ENCODE measurements around the gene NCKAP5. TPM values are rescaled to one million over a fixed set of nuclear protein-coding genes. Genes with fewer than 3 reads are reported as not detected.

The NCKAP5 gene
- total RNA-seq, 1 donor from 2014 or later = not detected

GRCh38 chr2:133092571-133092970 is 475.7 kb downstream of the NCKAP5 start:
- intact Hi-C loops (cut with micrococcal nuclease) = no loop called here
- DNase-seq = peak; percentile 12
- Mint-ChIP-seq H3K9me3 (peaks cover 4% of the 10 kb centered on the region), H3K27me3 (no peaks in the 10 kb centered on the region), H3K36me3 (ENCODE audit: low read depth) (no peaks in the 10 kb centered on the region), H3K27ac (no peak overlapping the region), H3K4me1 (no peaks in the 10 kb centered on the region), H3K4me3 (no peak overlapping the region)

- no peak overlapping the region for H3K27ac Mint-ChIP-seq
- intact Hi-C loops (cut with micrococcal nuclease) = no loop called here
- no peak for DNase-seq
- no peaks in the 10 kb centered on the region for H3K27me3 Mint-ChIP-seq
- no peaks in the 10 kb centered on the region for H3K4me1 Mint-ChIP-seq
- H3K9me3 Mint-ChIP-seq = peaks cover 4% of the 10 kb centered on the region
- H3K4me3 Mint-ChIP-seq = no peak overlapping the region
- H3K36me3 Mint-ChIP-seq (ENCODE audit: low read depth) = no peaks in the 10 kb centered on the region
Observed at GRCh38 chr2:133090358-133090757, 477.9 kb downstream of the NCKAP5 start.

GRCh38 chr2:133086176-133086575 is 482.1 kb downstream of the NCKAP5 start:
- Mint-ChIP-seq H3K4me3 (no peak overlapping the region), H3K27ac (no peak overlapping the region), H3K36me3 (ENCODE audit: low read depth) (no peaks in the 10 kb centered on the region), H3K9me3 (peaks cover 4% of the 10 kb centered on the region), H3K27me3 (no peaks in the 10 kb centered on the region), H3K4me1 (no peaks in the 10 kb centered on the region)
- DNase-seq = no peak
- intact Hi-C loops (cut with micrococcal nuclease) = no loop called here

- Mint-ChIP-seq H3K27ac (no peak overlapping the region), H3K9me3 (no peaks in the 10 kb centered on the region), H3K4me3 (no peak overlapping the region), H3K4me1 (no peaks in the 10 kb centered on the region), H3K27me3 (no peaks in the 10 kb centered on the region), H3K36me3 (ENCODE audit: low read depth) (no peaks in the 10 kb centered on the region)
- no peak for DNase-seq
- intact Hi-C loops (cut with micrococcal nuclease) = no loop called here
Observed at GRCh38 chr2:133085646-133086045, 482.6 kb downstream of the NCKAP5 start.

GRCh38 chr2:133082034-133082433 is 486.2 kb downstream of the NCKAP5 start:
- no peak for DNase-seq
- Mint-ChIP-seq H3K4me1 (no peaks in the 10 kb centered on the region), H3K36me3 (ENCODE audit: low read depth) (no peaks in the 10 kb centered on the region), H3K27ac (no peak overlapping the region), H3K27me3 (no peaks in the 10 kb centered on the region), H3K4me3 (no peak overlapping the region), H3K9me3 (no peaks in the 10 kb centered on the region)
- intact Hi-C loops (cut with micrococcal nuclease) = no loop called here

- H3K36me3 Mint-ChIP-seq (ENCODE audit: low read depth) = no peaks in the 10 kb centered on the region
Observed at GRCh38 chr2:133080822-133081221, 487.4 kb downstream of the NCKAP5 start.

GRCh38 chr2:133078667-133079411 is 489.4 kb downstream of the NCKAP5 start:
- intact Hi-C loops (cut with micrococcal nuclease) = no loop called here
- DNase-seq = no peak
- H3K4me1 Mint-ChIP-seq = no peaks in the 10 kb centered on the region
- H3K4me3 Mint-ChIP-seq = no peak overlapping the region
- H3K27ac Mint-ChIP-seq = no peak overlapping the region
- no peaks in the 10 kb centered on the region for H3K36me3 Mint-ChIP-seq (ENCODE audit: low read depth)
- no peaks in the 10 kb centered on the region for H3K27me3 Mint-ChIP-seq
- no peaks in the 10 kb centered on the region for H3K9me3 Mint-ChIP-seq

More at GRCh38 chr2:133080822-133081221, 487.4 kb downstream of the NCKAP5 start:
- Mint-ChIP-seq H3K27ac (no peak overlapping the region), H3K9me3 (no peaks in the 10 kb centered on the region), H3K4me1 (no peaks in the 10 kb centered on the region), H3K27me3 (no peaks in the 10 kb centered on the region), H3K4me3 (no peak overlapping the region)
- no peak for DNase-seq
- intact Hi-C loops (cut with micrococcal nuclease) = no loop called here

GRCh38 chr2:133077269-133077822 is 490.9 kb downstream of the NCKAP5 start:
- no peak overlapping the region for H3K27ac Mint-ChIP-seq
- H3K4me1 Mint-ChIP-seq = no peaks in the 10 kb centered on the region
- H3K9me3 Mint-ChIP-seq = no peaks in the 10 kb centered on the region
- no peaks in the 10 kb centered on the region for H3K36me3 Mint-ChIP-seq (ENCODE audit: low read depth)
- no peak for DNase-seq
- intact Hi-C loops (cut with micrococcal nuclease) = no loop called here
- no peak overlapping the region for H3K4me3 Mint-ChIP-seq
- H3K27me3 Mint-ChIP-seq = no peaks in the 10 kb centered on the region

- H3K27me3 Mint-ChIP-seq = no peaks in the 10 kb centered on the region
- no peaks in the 10 kb centered on the region for H3K4me1 Mint-ChIP-seq
- intact Hi-C loops (cut with micrococcal nuclease) = no loop called here
- no peak overlapping the region for H3K27ac Mint-ChIP-seq
- no peak overlapping the region for H3K4me3 Mint-ChIP-seq
- no peak for DNase-seq
- no peaks in the 10 kb centered on the region for H3K9me3 Mint-ChIP-seq
- no peaks in the 10 kb centered on the region for H3K36me3 Mint-ChIP-seq (ENCODE audit: low read depth)
Observed at GRCh38 chr2:133072837-133073694, 495.2 kb downstream of the NCKAP5 start.

GRCh38 chr2:133063775-133064174 is 504.5 kb downstream of the NCKAP5 start:
- DNase-seq = peak; percentile 57

GRCh38 chr2:133062931-133063665 is 505.2 kb downstream of the NCKAP5 start:
- no peaks in the 10 kb centered on the region for H3K4me1 Mint-ChIP-seq
- no peaks in the 10 kb centered on the region for H3K27me3 Mint-ChIP-seq
- intact Hi-C loops (cut with micrococcal nuclease) = no loop called here
- no peak for DNase-seq
- H3K36me3 Mint-ChIP-seq (ENCODE audit: low read depth) = no peaks in the 10 kb centered on the region
- no peak overlapping the region for H3K27ac Mint-ChIP-seq
- H3K4me3 Mint-ChIP-seq = no peak overlapping the region
- no peaks in the 10 kb centered on the region for H3K9me3 Mint-ChIP-seq

More at GRCh38 chr2:133063775-133064174, 504.5 kb downstream of the NCKAP5 start:
- Mint-ChIP-seq H3K27ac (no peak overlapping the region), H3K4me1 (no peaks in the 10 kb centered on the region), H3K36me3 (ENCODE audit: low read depth) (no peaks in the 10 kb centered on the region), H3K9me3 (no peaks in the 10 kb centered on the region), H3K4me3 (no peak overlapping the region), H3K27me3 (no peaks in the 10 kb centered on the region)
- intact Hi-C loops (cut with micrococcal nuclease) = no loop called here

- no peaks in the 10 kb centered on the region for H3K9me3 Mint-ChIP-seq
- intact Hi-C loops (cut with micrococcal nuclease) = no loop called here
Observed at GRCh38 chr2:133061874-133062593, 506.2 kb downstream of the NCKAP5 start.

GRCh38 chr2:133054297-133054696 is 514.0 kb downstream of the NCKAP5 start:
- H3K4me3 Mint-ChIP-seq = no peak overlapping the region
- H3K27ac Mint-ChIP-seq = no peak overlapping the region
- intact Hi-C loops (cut with micrococcal nuclease) = no loop called here

More at GRCh38 chr2:133061874-133062593, 506.2 kb downstream of the NCKAP5 start:
- no peaks in the 10 kb centered on the region for H3K36me3 Mint-ChIP-seq (ENCODE audit: low read depth)
- no peak overlapping the region for H3K4me3 Mint-ChIP-seq
- no peak for DNase-seq
- no peaks in the 10 kb centered on the region for H3K4me1 Mint-ChIP-seq
- no peak overlapping the region for H3K27ac Mint-ChIP-seq
- no peaks in the 10 kb centered on the region for H3K27me3 Mint-ChIP-seq

More at GRCh38 chr2:133054297-133054696, 514.0 kb downstream of the NCKAP5 start:
- DNase-seq = no peak
- Mint-ChIP-seq H3K27me3 (no peaks in the 10 kb centered on the region), H3K36me3 (ENCODE audit: low read depth) (no peaks in the 10 kb centered on the region), H3K4me1 (no peaks in the 10 kb centered on the region), H3K9me3 (no peaks in the 10 kb centered on the region)

Measured in activated CD4-positive, alpha-beta T cell treated with anti-CD3 and anti-CD28 coated beads, Interleukin-2, amount 10 ng/mL, durations not matched to agents 24 days and 14 days (primary cell).